GM12864 (cell line): ENCODE data around the gene FNDC8.

ENCODE experiments used
- DNase-seq: peaks from one replicate; pipeline ENCODE4 v3.0.0-alpha.2; 2011; ENCODE audit warnings: low read depth
- H3K4me3 ChIP-seq: 2 replicates; pipeline ENCODE4 v1.5.1; 2011; ENCODE audit warnings: mild to moderate bottlenecking, low read depth, low read length, control low read depth
- CTCF ChIP-seq: IDR thresholded peaks from 2 replicates; pipeline ENCODE4 v1.5.1; 2011; ENCODE audit warnings: low read depth, mild to moderate bottlenecking, moderate library complexity, low read length, control low read depth, inconsistent platforms; ENCODE audit errors: missing control alignments

The FNDC8 gene

GRCh38 chr17:35162755-35163154, 41.3 kb downstream of the FNDC8 start:
- no peak for TF ChIP-seq CTCF
- no peak for DNase-seq
- no peak overlapping the region for H3K4me3 ChIP-seq

GRCh38 chr17:35163886-35164285, 42.5 kb downstream of the FNDC8 start:
- no peak overlapping the region for H3K4me3 ChIP-seq
- TF ChIP-seq CTCF, result no peak
- DNase-seq, result no peak

- TF ChIP-seq CTCF, result no peak
- no peak for DNase-seq
- no peak overlapping the region for H3K4me3 ChIP-seq
Observed at GRCh38 chr17:35164716-35165115, 43.3 kb downstream of the FNDC8 start.

DNA sequence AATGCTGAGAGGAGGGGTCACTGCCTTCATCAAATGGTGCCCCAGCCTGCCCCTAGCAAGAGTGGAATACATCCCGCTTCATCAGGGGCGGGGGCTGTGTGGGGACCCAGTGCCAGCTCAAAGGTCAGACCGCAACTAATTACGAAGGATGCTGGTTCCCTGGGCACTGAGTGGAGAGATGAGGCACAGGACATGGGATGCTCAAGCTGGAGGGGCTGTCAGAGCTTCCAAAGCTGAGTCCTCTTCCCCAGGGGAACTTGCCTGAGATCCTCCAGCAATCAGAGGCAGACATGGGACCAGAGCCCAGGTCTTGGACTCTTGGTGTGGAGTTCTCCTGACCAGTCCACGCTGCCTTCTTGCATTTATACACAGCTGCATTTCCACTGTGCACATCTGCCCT, 45.1 kb downstream of the FNDC8 start:
- TF ChIP-seq CTCF, result no peak
- no peak for DNase-seq
- H3K4me3 ChIP-seq, result no peak overlapping the region

- no peak for DNase-seq
- no peak for TF ChIP-seq CTCF
- no peak overlapping the region for H3K4me3 ChIP-seq
Observed at GRCh38 chr17:35167046-35167445, 45.6 kb downstream of the FNDC8 start.

DNA sequence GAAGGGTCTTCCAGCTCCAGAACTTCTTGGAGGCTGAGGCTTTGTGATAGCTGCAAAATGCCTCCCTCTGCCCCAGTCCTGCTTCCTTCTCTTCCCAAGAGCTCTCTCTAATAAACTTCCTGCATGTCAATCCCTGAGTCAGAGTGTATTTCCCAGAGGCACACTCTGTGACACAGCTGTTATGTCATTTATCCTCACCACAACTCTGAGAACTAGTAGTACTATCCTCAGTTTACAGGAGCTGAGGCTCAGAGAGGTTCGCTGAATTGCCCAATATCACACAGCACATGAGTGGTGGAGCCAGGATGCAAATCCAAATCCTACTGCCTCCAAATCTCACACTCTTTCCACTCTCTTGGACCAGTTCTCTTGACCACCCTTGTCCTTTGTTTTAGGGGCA, 46.3 kb downstream of the FNDC8 start:
- no peak overlapping the region for H3K4me3 ChIP-seq
- TF ChIP-seq CTCF, result no peak
- no peak for DNase-seq

- no peak for TF ChIP-seq CTCF
- DNase-seq, result no peak
- H3K4me3 ChIP-seq, result no peak overlapping the region
Observed at GRCh38 chr17:35169835-35170363, 48.5 kb downstream of the FNDC8 start.
